ENCODE results near the gene DPT. TPM values are rescaled to one million over a fixed set of nuclear protein-coding genes. Genes with fewer than 3 reads are reported as not detected.

Gene DPT
- total and polyA plus RNA-seq, 10 of the 15 experiments (the other 5 are each of a cell fraction or from before 2014, with no cell fraction given), result 0.05 to 0.10 TPM; not detected in 8

GRCh38 chr1:168709405-168710363 lies 19.3 kb downstream of the DPT start:
- Histone ChIP-seq H3K36me3 (ENCODE audit: control insufficient read depth in 2 of 2, insufficient read depth in 2 of 2, low read length in 1 of 2) (no peaks in the 10 kb centered on the region), H3K27me3 (replicated peaks in 1 of 2; ENCODE audit: control insufficient read depth in 2 of 2, insufficient read depth in 2 of 2, low read length in 1 of 2) (peaks cover 2% of the 10 kb centered on the region in 2 experiments; a peak in 3 of 4 replicates), H2AFZ (ENCODE audit: control insufficient read depth, low read depth, low read length) (no peak overlapping the region), H3K9me3 (replicated peaks; ENCODE audit: control insufficient read depth, insufficient read depth, low read length) (no peaks in the 10 kb centered on the region), H3K79me2 (ENCODE audit: control insufficient read depth, insufficient read depth, low read length) (no peaks in the 10 kb centered on the region), H4K20me1 (ENCODE audit: control insufficient read depth, insufficient read depth) (no peaks in the 10 kb centered on the region; the same call in 1 of the 2 replicates), H3K4me1 (ENCODE audit: control insufficient read depth, insufficient read depth, low read length) (no peaks in the 10 kb centered on the region), H3K27ac (ENCODE audit: control insufficient read depth, insufficient read depth) (no peak overlapping the region), H3K4me2 (ENCODE audit: control insufficient read depth, insufficient read depth) (no peak overlapping the region), H3K9ac (ENCODE audit: control insufficient read depth, insufficient read depth, low read length) (no peak overlapping the region), H3K4me3 (no peak overlapping the region)
- ChIA-PET CTCF (interaction anchor here (0.6 kb wide), 1 partner anchor 418 kb away, joined by 3 read pairs; no protein-coding TSS in a partner anchor), RAD21 (ENCODE audit: unreplicated experiment) (interaction anchor here (2.2 kb wide), 1 partner anchor 639 kb away, joined by 6 read pairs; no protein-coding TSS in a partner anchor), SMC1A (ENCODE audit: uncharacterized antibody, unreplicated experiment) (interaction anchor here (1.8 kb wide), 1 partner anchor 367 kb away, joined by 4 read pairs; no protein-coding TSS in a partner anchor), POLR2A (no interaction called here)
- ATAC-seq, result no peak
- 33% methylated on average over 9 of the region's 9 CpGs for WGBS (ENCODE audit: insufficient coverage, insufficient replicate concordance, low lambda C conversion rate, missing lambda C conversion rate)
- DNase-seq (ENCODE audit: low read depth, low spot score), result no peak
- intact Hi-C loops (cut with micrococcal nuclease; ENCODE audit: unreplicated experiment), result no loop called here
- no TSS peak for BruUV-seq (replicated peaks)
- FAIRE-seq, result no peak
- in situ Hi-C loops (cut with MboI), result no loop called here
- TF ChIP-seq BCLAF1 (IDR thresholded peaks at IDR 0.05) (no peak), RELA (IDR thresholded peaks at IDR 0.05; ENCODE audit: borderline replicate concordance, partially characterized antibody) (no peak), CUX1 (IDR thresholded peaks at IDR 0.05; ENCODE audit: insufficient replicate concordance, low read depth, low read length) (no peak), ZBTB4 (CRISPR knock-in tag; IDR thresholded peaks at IDR 0.05) (no peak), TARDBP (IDR thresholded peaks at IDR 0.05; ENCODE audit: borderline replicate concordance) (no peak), CHD1 (IDR thresholded peaks at IDR 0.05; ENCODE audit: low read depth, low read length) (no peak), ZNF207 (IDR thresholded peaks at IDR 0.05; ENCODE audit: borderline replicate concordance) (no peak), RUNX3 (IDR thresholded peaks at IDR 0.05; ENCODE audit: low read length) (no peak), TCF7 (IDR thresholded peaks at IDR 0.05; ENCODE audit: borderline replicate concordance) (no peak), RBBP5 (conservative IDR thresholded peaks at IDR 0.05) (no peak), HDGF (IDR thresholded peaks at IDR 0.05) (no peak)
